ENCODE data around the gene NAV2.

NAV2 gene

GRCh38 chr11:19687392-19687791, 25.2 kb upstream of the NAV2 start:
- no peak for TF ChIP-seq CTCF (IDR thresholded peaks at IDR 0.05; ENCODE audit: low read depth, low read length)
- H3K4me3 ChIP-seq (ENCODE audit: low read depth, low read length), result no peak overlapping the region
- no peak for DNase-seq (ENCODE audit: low read depth, low spot score)
- in situ Hi-C loops (cut with HindIII; ENCODE audit: low sequenced_read_pairs), result no loop called here

- H3K4me3 ChIP-seq (ENCODE audit: low read depth, low read length), result no peak overlapping the region
- TF ChIP-seq CTCF (IDR thresholded peaks at IDR 0.05; ENCODE audit: low read depth, low read length), result no peak
- DNase-seq (ENCODE audit: low read depth, low spot score), result no peak
- in situ Hi-C loops (cut with HindIII; ENCODE audit: low sequenced_read_pairs), result no loop called here
These were observed 23.2 kb upstream of the NAV2 start for GRCh38 chr11:19689281-19690000.

- in situ Hi-C loops (cut with HindIII; ENCODE audit: low sequenced_read_pairs), result no loop called here
- no peak for TF ChIP-seq CTCF (IDR thresholded peaks at IDR 0.05; ENCODE audit: low read depth, low read length)
- no peak overlapping the region for H3K4me3 ChIP-seq (ENCODE audit: low read depth, low read length)
- no peak for DNase-seq (ENCODE audit: low read depth, low spot score)
These were observed 21.8 kb upstream of the NAV2 start for GRCh38 chr11:19690885-19691284.

GRCh38 chr11:19691815-19692500, 20.7 kb upstream of the NAV2 start:
- no peak for TF ChIP-seq CTCF (IDR thresholded peaks at IDR 0.05; ENCODE audit: low read depth, low read length)
- in situ Hi-C loops (cut with HindIII; ENCODE audit: low sequenced_read_pairs), result no loop called here
- no peak for DNase-seq (ENCODE audit: low read depth, low spot score)
- H3K4me3 ChIP-seq (ENCODE audit: low read depth, low read length), result no peak overlapping the region

- no peak for DNase-seq (ENCODE audit: low read depth, low spot score)
- in situ Hi-C loops (cut with HindIII; ENCODE audit: low sequenced_read_pairs), result no loop called here
- TF ChIP-seq CTCF (IDR thresholded peaks at IDR 0.05; ENCODE audit: low read depth, low read length), result no peak
- no peak overlapping the region for H3K4me3 ChIP-seq (ENCODE audit: low read depth, low read length)
These were observed 19.5 kb upstream of the NAV2 start for GRCh38 chr11:19693146-19693545.

- no peak for DNase-seq (ENCODE audit: low read depth, low spot score)
- TF ChIP-seq CTCF (IDR thresholded peaks at IDR 0.05; ENCODE audit: low read depth, low read length), result no peak
- in situ Hi-C loops (cut with HindIII; ENCODE audit: low sequenced_read_pairs), result no loop called here
- H3K4me3 ChIP-seq (ENCODE audit: low read depth, low read length), result no peak overlapping the region
These were observed 17.8 kb upstream of the NAV2 start for GRCh38 chr11:19694796-19695345.
